PC-3 (cell line): ENCODE measurements around the gene ERBB4. TPM values are rescaled to one million over a fixed set of nuclear protein-coding genes. Genes with fewer than 3 reads are reported as not detected.

ENCODE experiments used
- ATAC-seq: fragments of 200-7000 bp; cut with Tn5 transposase; 2 replicates; pipeline ENCODE4 v1.9.1; 2020; ENCODE audit warnings: mild to moderate bottlenecking, moderate library complexity
- BruUV-seq: library from RNA; stranded (reverse); fragments of 400-500 nt; replicated peaks from 2 replicates; lab custom pipeline; 2021; lab: Mats Ljungman, UMichigan
- CTCF ChIA-PET: fragments of 300-600 bp; sonication (Branson Sonifier 250); formaldehyde crosslinking; loops from one replicate; lab custom pipeline; 2022; ENCODE audit warnings: antibody characterized with exemption; lab: Charles Lee
- POLR2A ChIA-PET: fragments of 300-600 bp; sonication (Branson Sonifier 250); formaldehyde crosslinking; loops from one replicate; lab custom pipeline; 2022; ENCODE audit warnings: antibody characterized with exemption; ENCODE audit not compliant: unreplicated experiment; lab: Charles Lee
- DNase-seq: peaks from one replicate; pipeline ENCODE4 v3.0.0-alpha.2; 2015
- H2AFZ ChIP-seq: fragments of 300-600 bp; sonication (generic); 2 replicates; pipeline ENCODE4 v1.6.0; 2016; ENCODE audit warnings: antibody characterized with exemption, low read length
- H3F3A ChIP-seq: fragments of 300-600 bp; sonication (generic); one replicate; pipeline ENCODE4 v1.6.0; 2017; ENCODE audit warnings: antibody characterized with exemption, low read length, control low read depth, mild to moderate bottlenecking; ENCODE audit not compliant: unreplicated experiment
- H3K27ac ChIP-seq: fragments of 300-600 bp; sonication (generic); 2 replicates; pipeline ENCODE4 v1.5.1; 2016; ENCODE audit warnings: mild to moderate bottlenecking, low read length
- H3K27me3 ChIP-seq: fragments of 300-600 bp; sonication (generic); 2 replicates; pipeline ENCODE4 v1.6.1; 2016; ENCODE audit warnings: low read length, mixed read lengths
- H3K36me3 ChIP-seq: fragments of 300-600 bp; sonication (generic); 2 replicates; pipeline ENCODE4 v1.6.1; 2016; ENCODE audit warnings: low read depth, mixed run types, low read length, mixed read lengths
- H3K4me1 ChIP-seq: fragments of 300-600 bp; sonication (generic); 2 replicates; pipeline ENCODE4 v1.5.1; 2016; ENCODE audit warnings: low read length; ENCODE audit not compliant: insufficient read depth
- H3K4me2 ChIP-seq: fragments of 300-600 bp; sonication (generic); 2 replicates; pipeline ENCODE4 v1.6.0; 2016; ENCODE audit warnings: low read length
- H3K4me3 ChIP-seq: fragments of 300-600 bp; sonication (generic); 2 replicates; pipeline ENCODE4 v1.5.1; 2016; ENCODE audit warnings: mild to moderate bottlenecking, low read length, mixed read lengths
- H3K79me2 ChIP-seq: fragments of 300-600 bp; sonication (generic); 2 replicates; pipeline ENCODE4 v1.6.1; 2017; ENCODE audit warnings: low read length, mixed read lengths
- H3K9ac ChIP-seq: fragments of 300-600 bp; sonication (generic); 2 replicates; pipeline ENCODE4 v1.6.0; 2016; ENCODE audit warnings: mild to moderate bottlenecking, low read length
- H3K9me2 ChIP-seq: fragments of 300-600 bp; sonication (generic); replicated peaks from 2 replicates; pipeline ENCODE4 v1.6.1; 2016; ENCODE audit warnings: mixed run types, low read length, mixed read lengths
- H3K9me3 ChIP-seq: fragments of 300-600 bp; sonication (generic); 2 replicates; pipeline ENCODE4 v1.6.1; 2016; ENCODE audit warnings: low read length, mixed read lengths
- H4K20me1 ChIP-seq: fragments of 300-600 bp; sonication (generic); 2 replicates; pipeline ENCODE4 v1.6.1; 2016; ENCODE audit warnings: low read length, mixed read lengths
- EZH2 ChIP-seq: fragments of 300-600 bp; sonication (generic); IDR thresholded peaks from one replicate; pipeline ENCODE4 v1.6.1; 2017; ENCODE audit warnings: antibody characterized with exemption, mild to moderate bottlenecking, low read length; ENCODE audit not compliant: unreplicated experiment
- EZH2phosphoT487 ChIP-seq: fragments of 300-600 bp; sonication (generic); IDR thresholded peaks from 2 replicates; pipeline ENCODE4 v1.6.1; 2018; ENCODE audit warnings: mild to moderate bottlenecking, antibody characterized with exemption, low read length, borderline replicate concordance
- intact Hi-C: fragments of 100-400 bp; cut with micrococcal nuclease; formaldehyde crosslinking; loops from 2 replicates; pipeline ENCODE4 v1.9.0; 2023
- total RNA-seq: library from RNA; depleted of rRNA; stranded (reverse); fragments of >200 nt; gene quantifications from 2 replicates; pipeline ENCODE4 v1.2.3, GENCODE V29; 2014
- TF ChIP-seq, protein P1 (sequence below): fragments of 300-600 bp; sonication (generic); conservative IDR thresholded peaks from 2 replicates; pipeline ENCODE4 v1.5.1; 2017; ENCODE audit warnings: antibody characterized with exemption, low read depth, mild to moderate bottlenecking, low read length

The ERBB4 gene
- total RNA-seq, 1 experiment from 2014 or later = under 0.01 TPM

- no peak overlapping the region for H3K9ac ChIP-seq
- no peaks in the 10 kb centered on the region; the same call in 1 of the 2 replicates for H3K36me3 ChIP-seq
- H2AFZ ChIP-seq = no peak overlapping the region
- no peaks in the 10 kb centered on the region for H3F3A ChIP-seq
- no peak overlapping the region for H3K4me3 ChIP-seq
- no TSS peak for BruUV-seq
- ChIA-PET CTCF (no interaction called here), POLR2A (no interaction called here)
- no peaks in the 10 kb centered on the region for H3K9me2 ChIP-seq
- H3K4me1 ChIP-seq = no peaks in the 10 kb centered on the region
- ATAC-seq (no peak), DNase-seq (no peak)
- H3K27ac ChIP-seq = no peak overlapping the region
- TF ChIP-seq EZH2phosphoT487 (no peak), EZH2 (no peak)
- TF ChIP-seq, protein P1, sequence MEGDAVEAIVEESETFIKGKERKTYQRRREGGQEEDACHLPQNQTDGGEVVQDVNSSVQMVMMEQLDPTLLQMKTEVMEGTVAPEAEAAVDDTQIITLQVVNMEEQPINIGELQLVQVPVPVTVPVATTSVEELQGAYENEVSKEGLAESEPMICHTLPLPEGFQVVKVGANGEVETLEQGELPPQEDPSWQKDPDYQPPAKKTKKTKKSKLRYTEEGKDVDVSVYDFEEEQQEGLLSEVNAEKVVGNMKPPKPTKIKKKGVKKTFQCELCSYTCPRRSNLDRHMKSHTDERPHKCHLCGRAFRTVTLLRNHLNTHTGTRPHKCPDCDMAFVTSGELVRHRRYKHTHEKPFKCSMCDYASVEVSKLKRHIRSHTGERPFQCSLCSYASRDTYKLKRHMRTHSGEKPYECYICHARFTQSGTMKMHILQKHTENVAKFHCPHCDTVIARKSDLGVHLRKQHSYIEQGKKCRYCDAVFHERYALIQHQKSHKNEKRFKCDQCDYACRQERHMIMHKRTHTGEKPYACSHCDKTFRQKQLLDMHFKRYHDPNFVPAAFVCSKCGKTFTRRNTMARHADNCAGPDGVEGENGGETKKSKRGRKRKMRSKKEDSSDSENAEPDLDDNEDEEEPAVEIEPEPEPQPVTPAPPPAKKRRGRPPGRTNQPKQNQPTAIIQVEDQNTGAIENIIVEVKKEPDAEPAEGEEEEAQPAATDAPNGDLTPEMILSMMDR = no peak
- H3K79me2 ChIP-seq = no peaks in the 10 kb centered on the region
- no peaks in the 10 kb centered on the region for H4K20me1 ChIP-seq
- H3K4me2 ChIP-seq = no peak overlapping the region
- H3K9me3 ChIP-seq = no peaks in the 10 kb centered on the region
- intact Hi-C loops = no loop called here
- H3K27me3 ChIP-seq = no peaks in the 10 kb centered on the region
These were observed 657.2 kb downstream of the ERBB4 start for GRCh38 chr2:211881449-211881848.

GRCh38 chr2:211879323-211879722, 659.3 kb downstream of the ERBB4 start:
- intact Hi-C loops = loop anchor here (1.0 to 5.0 kb wide), 6 partner anchors 126 to 688 kb away; no protein-coding TSS in a partner anchor
- Histone ChIP-seq H3K27ac (no peak overlapping the region), H4K20me1 (no peaks in the 10 kb centered on the region), H3K9ac (no peak overlapping the region), H3K79me2 (no peaks in the 10 kb centered on the region), H3K27me3 (no peaks in the 10 kb centered on the region), H3F3A (no peaks in the 10 kb centered on the region), H3K4me2 (no peak overlapping the region), H2AFZ (no peak overlapping the region), H3K9me3 (no peaks in the 10 kb centered on the region), H3K36me3 (no peaks in the 10 kb centered on the region; the same call in 1 of the 2 replicates), H3K4me3 (no peak overlapping the region), H3K9me2 (no peaks in the 10 kb centered on the region), H3K4me1 (no peaks in the 10 kb centered on the region)
- no TSS peak for BruUV-seq
- ChIA-PET POLR2A (no interaction called here), CTCF (no interaction called here)
- DNase-seq = peak; percentile 24
- TF ChIP-seq EZH2phosphoT487 (no peak), EZH2 (no peak)
- TF ChIP-seq, protein P1 = peak; percentile 48
- peak; percentile 67 for ATAC-seq

DNA sequence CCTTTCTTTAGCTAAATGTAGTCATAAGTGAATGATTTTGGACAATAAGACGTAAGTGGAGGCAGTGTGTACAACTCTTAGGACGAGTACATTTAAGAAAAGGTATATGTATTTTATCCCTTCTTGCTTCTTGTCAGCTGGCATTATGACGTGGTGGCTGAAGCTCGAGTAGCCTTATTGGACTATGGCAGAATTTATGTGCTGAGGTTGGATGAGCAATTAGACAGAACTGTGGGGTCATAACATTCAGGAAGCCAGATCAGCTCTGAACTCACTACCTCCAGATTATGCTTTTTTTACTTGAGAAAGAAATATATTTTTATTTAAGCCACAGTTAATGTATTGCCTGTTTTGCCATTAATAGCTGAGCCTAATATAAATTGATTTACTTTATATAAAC, 661.5 kb downstream of the ERBB4 start:
- H3K79me2 ChIP-seq = no peaks in the 10 kb centered on the region
- H3F3A ChIP-seq = no peaks in the 10 kb centered on the region
- no peaks in the 10 kb centered on the region for H3K9me2 ChIP-seq
- H3K9me3 ChIP-seq = no peaks in the 10 kb centered on the region
- H3K27me3 ChIP-seq = no peaks in the 10 kb centered on the region
- H3K27ac ChIP-seq = no peak overlapping the region
- H3K4me3 ChIP-seq = no peak overlapping the region
- ATAC-seq (no peak), DNase-seq (no peak)
- H4K20me1 ChIP-seq = no peaks in the 10 kb centered on the region
- ChIA-PET CTCF (no interaction called here), POLR2A (no interaction called here)
- intact Hi-C loops = loop anchor here (5.0 kb wide), 1 partner anchor 690 kb away; no protein-coding TSS in a partner anchor
- no peak for TF ChIP-seq EZH2
- TF ChIP-seq EZH2phosphoT487 = no peak
- TF ChIP-seq, protein P1 = no peak
- no peak overlapping the region for H2AFZ ChIP-seq
- no peak overlapping the region for H3K4me2 ChIP-seq
- no peak overlapping the region for H3K9ac ChIP-seq
- H3K4me1 ChIP-seq = no peaks in the 10 kb centered on the region
- BruUV-seq = no TSS peak
- H3K36me3 ChIP-seq = no peaks in the 10 kb centered on the region; the same call in 1 of the 2 replicates
